Superior temporal gyrus (tissue), 1 donor: ENCODE results near the gene PDCD1LG2.
"Not testable (repeated sequence)": the region's sequence is repeated elsewhere in the genome, so short reads cannot be mapped to it uniquely, and the experiment has no call there.

Source experiments
- DNase-seq: peaks from one replicate; pipeline ENCODE4 v3.0.0-alpha.2; 2016; ENCODE audit errors: extremely low spot score

The PDCD1LG2 gene

DNA sequence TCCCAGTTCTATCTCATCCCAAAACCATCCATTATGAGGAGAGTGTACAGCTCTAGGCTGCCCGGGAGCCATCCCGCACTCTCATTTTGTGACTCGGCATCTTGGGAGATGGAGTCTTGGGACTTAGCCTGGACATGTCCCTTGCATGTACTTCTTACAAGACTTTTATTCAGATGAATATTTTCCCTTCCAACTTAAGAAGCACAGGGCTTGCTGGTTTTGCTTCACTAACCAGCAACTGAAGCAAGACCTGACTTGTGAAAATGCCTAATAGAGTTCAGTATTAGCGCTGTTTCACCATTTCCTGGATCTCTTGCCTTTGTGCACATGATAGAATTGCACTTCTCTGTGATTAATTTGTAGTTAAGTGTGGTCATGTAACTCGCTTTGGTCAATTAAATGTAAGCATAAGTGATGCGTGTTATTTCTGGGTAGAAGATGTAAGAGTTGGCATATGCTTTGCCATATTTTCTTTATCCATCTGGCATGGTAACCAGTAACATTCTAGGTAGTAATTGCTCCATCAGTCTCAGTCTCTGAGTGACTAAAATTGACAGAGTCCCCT is 55.8 kb downstream of the PDCD1LG2 start:
- DNase-seq: no peak

DNA sequence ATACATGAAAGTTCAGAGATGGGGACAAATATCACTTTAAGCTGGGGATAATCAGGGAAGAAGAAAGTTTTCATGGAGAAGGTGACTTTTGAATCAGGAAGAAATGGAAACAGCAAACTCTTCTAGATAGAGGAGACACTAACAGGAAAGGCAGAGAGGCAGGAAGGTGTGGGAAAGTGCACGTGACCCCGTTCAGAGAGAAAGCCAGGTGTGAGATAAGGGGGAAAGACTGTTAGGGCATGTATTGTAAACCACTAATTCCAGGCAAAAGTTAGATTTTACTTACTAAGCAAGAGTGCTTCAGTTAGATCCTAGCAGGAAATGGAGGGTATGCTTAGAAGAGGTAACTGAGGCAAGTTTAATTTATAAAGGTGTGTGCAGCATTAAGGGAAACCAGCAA is 58.5 kb downstream of the PDCD1LG2 start:
- no peak for DNase-seq

DNA sequence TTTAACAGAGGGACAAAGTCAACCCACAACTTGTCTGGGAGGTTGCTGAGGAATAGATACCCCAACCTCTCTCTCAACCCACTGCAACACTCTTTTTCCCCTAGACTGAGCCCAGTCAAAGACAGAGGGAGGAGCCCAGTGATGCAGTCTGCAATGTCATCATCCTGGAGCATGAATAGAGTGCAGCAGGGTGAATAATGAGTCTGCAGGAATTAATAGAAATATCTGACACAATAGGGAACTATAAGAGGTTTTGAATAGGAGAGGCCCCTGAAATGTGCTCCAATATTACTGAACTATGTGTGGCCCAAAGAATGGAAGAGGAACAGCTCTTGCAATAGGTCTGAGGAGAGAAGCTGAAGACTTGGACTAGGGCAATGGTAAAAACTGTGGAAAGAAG is 59.1 kb downstream of the PDCD1LG2 start:
- DNase-seq: no peak

DNA sequence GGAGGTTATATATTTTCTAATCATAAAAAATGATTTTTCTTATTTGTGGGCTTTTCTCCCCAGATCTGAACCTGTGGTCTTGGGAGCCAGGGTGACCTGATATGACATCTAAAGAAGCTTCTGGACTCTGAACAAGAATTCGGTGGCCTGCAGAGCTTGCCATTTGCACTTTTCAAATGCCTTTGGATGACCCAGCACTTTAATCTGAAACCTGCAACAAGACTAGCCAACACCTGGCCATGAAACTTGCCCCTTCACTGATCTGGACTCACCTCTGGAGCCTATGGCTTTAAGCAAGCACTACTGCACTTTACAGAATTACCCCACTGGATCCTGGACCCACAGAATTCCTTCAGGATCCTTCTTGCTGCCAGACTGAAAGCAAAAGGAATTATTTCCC is 59.6 kb downstream of the PDCD1LG2 start:
- no peak for DNase-seq

DNA sequence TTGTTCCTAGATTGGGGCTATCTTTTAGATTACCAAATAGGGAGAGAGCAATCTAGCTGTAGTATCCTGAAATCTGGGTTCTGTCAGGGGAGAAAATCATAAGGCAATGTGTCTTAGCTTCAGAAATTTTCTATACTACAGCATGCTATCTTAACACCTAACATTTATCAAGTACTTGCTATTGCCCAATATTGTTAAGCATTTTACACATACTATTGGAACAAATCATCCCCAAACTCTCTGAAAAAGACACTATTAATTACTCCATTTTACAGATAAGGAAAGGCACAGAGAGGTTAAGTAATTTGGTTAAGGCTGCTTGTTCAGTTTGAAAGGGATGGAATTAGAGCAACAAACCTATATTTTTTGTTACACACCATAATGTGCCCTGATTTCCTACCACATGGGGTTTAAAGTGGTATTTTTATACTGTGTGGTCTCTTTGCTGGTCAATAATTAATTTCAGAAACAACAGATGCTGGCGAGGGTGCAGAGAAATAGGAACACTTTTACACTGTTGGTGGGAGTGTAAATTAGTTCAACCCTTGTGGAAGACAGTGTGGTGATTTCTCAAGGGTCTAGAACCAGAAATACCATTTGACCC is 61.4 kb downstream of the PDCD1LG2 start:
- no peak for DNase-seq

DNA sequence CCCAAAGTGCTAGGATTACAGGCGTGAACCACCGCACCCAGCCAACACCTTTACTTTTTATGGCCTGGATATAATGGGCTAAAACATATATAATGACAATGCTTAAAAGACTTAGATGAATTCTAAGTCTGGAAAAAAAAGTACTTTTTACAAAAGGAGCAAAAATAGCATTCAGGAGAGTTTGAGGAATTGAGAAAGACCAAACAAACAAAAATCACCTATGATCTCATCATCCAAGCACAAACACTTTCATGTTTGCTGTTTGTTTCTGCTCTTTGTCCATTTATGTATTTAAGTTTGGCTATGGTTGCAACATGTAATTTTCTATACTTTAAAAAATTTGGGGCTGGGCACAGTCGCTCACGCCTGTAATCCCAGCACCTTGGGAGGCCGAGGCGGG is 63.8 kb downstream of the PDCD1LG2 start:
- no peak for DNase-seq

DNA sequence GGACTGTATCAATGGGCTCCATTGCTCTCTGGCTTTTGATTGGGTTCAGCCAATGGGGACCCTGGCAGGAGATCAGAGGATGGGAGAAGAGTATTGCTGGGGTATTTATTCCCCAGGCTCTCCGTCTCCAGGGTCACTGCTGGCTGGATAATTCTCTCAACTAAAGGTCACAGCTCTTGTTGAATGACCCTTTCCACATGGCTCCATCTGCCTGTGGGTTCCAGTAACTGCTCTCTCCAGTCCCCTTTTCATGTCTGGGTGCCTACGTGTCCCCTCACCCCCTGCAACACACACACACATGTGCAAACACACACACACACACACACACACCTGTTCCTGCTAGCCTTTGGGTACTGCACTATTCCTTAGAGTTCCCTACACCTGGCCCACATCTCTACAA is 64.7 kb downstream of the PDCD1LG2 start:
- no peak for DNase-seq

DNA sequence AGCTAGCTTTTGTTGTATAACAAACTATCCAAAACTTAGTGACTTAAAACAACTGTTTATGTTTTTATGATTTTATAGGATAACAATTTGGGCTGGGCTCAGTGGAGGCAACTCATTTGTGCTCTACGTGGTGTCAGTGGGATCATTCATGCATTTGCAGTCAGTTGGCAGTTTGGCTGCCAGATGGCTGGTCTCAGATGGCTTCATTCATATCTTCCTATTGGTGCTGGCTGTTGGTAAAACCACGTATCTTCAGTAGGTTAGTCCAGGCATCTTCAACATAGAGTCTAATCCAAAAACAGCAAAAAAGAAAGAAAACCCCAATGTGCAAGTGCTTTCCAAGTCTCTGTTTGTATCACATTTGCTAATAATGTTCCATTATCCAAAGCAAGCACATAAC is 66.9 kb downstream of the PDCD1LG2 start:
- DNase-seq: no peak

DNA sequence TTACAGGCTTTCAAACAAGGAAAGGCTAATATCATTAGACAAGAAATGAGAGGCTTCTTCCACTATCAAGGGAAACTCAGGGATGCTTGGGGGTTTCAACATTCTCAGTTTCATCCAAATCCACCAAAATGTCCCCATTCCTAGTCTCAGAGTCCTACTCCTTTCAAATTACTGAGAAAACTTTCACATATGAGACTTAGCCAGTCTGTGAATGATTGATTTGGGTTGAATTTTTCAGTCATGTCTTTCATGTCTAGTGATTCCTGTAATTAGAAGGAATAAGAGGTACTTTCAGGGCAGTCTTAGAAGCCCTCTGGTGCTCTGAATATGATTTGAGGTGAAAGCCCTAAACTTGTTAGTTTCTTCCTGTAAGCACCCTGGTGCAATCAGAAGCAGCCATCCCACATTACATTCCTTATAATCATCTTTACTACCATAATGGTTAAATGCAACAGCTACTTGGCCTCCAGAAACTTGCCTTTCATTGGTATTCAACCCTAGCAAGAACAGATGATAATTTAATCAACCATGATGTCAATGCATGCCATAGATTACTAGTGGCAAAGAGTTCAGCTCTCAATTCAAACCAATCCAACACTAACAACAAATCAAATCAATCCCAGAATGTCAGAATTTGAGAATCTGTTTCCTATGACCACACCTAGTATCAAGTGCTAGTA is 67.8 kb downstream of the PDCD1LG2 start:
- DNase-seq: no peak

DNA sequence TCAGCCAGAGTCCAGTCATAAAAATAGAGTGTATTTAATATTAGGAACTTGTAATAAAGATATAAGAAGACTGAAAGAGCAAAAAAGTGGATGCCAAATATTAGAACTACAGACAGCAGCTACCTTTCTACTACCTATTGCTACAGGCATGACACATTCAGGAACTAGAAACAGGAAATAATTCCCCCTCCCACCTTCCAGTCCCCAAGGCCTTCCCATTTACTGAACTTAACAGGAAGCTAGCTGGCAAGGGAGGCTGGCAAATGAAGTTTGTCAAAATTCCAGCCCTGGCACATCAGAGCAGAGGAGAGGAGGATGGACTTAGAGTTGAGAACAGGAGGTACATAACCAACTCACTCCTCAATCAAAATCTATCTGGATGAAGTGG is 68.4 kb downstream of the PDCD1LG2 start:
- no peak for DNase-seq

DNA sequence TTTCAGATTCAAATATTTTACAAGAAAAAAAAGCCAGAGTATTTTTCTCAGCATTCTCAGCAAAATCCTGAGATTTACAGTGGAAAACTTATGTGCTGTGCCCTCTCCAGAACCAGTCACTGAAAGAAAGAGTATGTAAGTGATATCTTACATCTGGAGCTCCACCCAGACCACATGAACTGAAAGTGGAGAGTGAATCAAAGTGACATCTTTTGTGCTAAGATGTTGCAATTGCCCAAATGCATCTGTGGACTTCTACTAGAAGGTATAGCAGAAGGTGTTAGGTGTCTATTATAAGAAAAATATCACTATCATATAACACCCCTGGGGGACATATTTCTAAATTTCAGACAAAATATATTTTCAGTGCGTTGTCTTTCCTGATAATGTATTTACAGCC is 69.5 kb downstream of the PDCD1LG2 start:
- DNase-seq: no peak

DNA sequence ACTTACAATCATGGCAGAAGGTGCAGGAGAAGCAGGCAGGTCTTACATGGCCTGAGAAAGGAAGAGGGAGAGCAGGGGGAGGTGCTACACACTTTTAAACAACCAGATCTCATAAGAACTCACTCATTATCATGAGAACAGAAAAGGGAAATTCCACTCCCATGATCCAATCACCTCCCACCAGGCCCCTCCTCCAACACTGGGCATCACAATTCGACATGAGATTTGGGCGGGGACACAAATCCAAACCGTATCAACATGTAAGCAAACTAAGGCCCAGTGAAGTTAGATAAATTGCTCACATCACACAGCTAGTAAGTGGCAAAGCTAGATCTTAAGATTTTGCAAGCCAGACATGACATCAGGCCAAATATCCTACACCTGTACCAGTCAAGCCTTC is 70.3 kb downstream of the PDCD1LG2 start:
- no peak for DNase-seq

DNA sequence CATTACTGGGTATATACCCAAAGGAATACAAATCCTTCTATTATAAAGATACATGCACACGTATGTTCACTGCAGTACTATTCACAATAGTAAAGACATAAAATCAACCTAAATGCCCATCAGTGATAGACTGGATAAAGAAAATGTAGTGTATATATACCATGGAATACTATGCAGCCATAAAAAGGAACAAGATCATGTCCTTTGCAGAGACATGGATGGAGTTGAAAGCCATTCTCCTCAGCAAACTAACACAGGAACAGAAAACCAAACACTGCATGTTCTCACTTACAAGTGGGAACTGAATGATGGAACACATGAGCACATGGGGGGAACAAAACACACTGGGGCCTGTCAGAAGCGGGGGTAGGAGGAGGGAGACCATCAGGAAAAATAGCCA is 71.4 kb downstream of the PDCD1LG2 start:
- not testable (repeated sequence) for DNase-seq

DNA sequence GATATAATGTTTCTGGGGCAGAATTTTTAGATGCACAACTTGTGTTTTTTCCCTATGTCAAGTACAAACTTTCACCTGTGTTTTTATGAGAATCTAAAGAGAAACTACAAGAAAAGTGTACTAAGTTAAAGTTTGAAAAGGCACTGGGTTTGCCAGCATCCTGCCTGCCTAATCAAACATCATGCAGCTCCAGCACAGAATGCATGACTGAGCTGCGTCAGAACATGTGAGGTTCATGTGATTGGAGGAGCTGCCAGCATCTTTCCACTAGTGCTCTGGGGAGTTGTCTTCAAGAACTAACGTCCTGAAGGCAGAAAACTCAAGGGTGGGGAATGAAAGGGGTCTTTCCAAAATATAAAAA is 72.5 kb downstream of the PDCD1LG2 start:
- DNase-seq: no peak

DNA sequence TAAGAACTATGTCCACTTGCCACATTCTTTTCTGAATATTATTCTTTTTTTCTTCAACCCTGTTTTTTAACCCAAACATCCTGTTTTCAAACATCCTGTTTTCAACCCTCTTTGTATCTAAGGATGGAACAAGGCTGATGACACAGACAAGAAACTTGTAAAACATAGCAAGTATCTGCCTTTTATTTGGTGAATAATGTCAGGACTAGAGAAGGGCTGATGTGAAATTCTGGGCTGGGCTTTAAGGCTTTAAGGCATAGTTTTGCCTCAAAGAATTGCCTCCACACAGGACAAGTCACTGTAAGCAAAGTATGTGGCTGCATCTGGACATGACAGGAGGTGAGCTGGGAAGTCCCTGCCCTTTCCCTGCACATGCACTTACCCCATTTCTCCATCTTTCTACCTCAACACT is 76.1 kb downstream of the PDCD1LG2 start:
- no peak for DNase-seq

DNA sequence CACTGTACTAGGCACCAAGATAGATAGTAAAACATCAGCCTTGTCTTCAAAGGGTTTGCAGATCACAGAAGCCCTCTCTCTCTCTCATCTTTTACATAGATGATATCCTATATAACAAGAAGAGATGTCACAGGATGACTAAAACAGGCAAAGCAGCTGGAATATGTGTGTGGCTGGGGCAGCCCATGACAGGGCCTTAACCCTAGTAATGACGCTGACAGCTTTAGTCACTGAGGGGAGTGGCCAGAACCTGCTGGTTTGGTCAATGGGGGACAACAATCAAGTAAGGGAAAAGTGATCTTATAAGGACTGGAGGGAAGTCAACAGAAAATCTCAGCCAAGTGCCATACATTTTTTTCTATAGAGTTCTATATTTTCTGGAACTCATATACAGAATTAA is 76.7 kb downstream of the PDCD1LG2 start:
- DNase-seq: no peak

DNA sequence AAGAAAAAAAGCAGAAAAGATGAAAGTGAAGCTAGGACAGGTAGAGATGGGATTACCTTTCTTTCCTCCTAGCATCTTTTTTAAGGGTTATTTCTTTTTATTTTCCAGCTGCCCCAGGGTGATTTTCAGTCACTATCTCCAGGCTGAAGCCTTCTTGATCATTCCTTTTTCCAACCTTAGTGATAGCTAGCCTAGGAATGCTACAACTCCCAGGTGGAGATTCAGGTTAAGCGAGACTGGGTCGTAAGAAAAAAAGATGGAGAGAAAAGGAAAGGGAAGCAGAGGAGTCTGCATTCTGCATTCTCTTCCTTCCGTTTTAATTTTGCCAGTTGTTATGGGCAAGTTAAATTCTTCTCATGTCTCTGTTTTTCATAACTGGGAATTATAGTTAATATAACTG is 81.9 kb downstream of the PDCD1LG2 start:
- no peak for DNase-seq

DNA sequence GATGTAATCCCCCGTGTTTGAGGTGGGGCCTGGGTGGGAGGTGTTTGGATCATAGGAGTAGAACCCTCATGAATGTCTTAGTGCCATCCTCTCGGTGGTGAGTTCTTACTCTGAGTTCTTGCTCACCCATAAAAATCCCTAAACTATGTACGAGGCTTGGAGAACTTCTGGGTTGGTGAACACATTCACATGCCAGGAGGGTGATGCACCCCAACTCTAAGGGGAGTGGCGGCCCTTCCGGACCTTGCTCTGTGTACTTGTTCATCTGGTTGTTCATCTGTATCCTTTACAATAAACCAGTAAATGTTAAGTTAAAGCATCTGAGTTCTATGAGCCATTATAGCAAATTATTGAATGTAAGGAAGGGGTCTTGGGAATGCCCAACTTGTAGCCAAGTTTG is 82.6 kb downstream of the PDCD1LG2 start:
- DNase-seq: no peak

DNA sequence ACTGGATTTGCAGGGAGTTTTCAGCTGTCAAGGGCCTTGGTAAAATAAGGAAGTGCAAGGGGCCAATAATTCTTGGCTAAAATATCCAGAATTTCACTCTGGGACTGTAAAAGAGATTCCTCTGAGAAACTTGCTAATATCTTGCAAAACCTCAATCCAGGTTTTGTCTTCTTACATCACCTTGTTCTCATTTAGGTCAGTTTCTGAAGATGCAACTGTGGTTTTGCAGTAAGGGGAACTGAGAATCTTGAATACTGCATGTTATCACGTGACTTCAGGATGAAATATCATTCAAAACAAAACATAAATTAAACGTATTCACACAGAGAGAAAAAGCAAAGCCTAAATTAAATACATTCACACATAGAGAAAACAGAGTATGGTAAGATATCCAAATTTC is 83.6 kb downstream of the PDCD1LG2 start:
- no peak for DNase-seq

DNA sequence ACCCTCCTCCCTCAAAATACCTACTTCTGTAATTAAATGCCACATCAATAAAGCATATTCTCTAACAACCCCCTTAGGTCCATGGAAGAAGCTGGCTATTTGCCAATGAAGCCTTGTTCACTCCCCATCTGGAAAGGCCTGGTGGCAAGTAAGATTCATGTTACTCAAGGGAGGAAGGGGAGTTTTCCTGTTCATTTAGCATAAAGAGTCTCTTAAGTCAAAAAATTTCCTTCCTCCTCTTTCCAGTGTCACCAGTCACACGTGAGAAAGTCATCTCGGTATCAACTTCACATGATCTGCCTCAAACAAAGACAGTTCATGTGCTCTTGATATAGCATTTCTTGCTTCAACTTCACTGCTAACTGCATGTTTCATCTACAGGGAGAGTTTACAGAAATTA is 85.8 kb downstream of the PDCD1LG2 start:
- no peak for DNase-seq

DNA sequence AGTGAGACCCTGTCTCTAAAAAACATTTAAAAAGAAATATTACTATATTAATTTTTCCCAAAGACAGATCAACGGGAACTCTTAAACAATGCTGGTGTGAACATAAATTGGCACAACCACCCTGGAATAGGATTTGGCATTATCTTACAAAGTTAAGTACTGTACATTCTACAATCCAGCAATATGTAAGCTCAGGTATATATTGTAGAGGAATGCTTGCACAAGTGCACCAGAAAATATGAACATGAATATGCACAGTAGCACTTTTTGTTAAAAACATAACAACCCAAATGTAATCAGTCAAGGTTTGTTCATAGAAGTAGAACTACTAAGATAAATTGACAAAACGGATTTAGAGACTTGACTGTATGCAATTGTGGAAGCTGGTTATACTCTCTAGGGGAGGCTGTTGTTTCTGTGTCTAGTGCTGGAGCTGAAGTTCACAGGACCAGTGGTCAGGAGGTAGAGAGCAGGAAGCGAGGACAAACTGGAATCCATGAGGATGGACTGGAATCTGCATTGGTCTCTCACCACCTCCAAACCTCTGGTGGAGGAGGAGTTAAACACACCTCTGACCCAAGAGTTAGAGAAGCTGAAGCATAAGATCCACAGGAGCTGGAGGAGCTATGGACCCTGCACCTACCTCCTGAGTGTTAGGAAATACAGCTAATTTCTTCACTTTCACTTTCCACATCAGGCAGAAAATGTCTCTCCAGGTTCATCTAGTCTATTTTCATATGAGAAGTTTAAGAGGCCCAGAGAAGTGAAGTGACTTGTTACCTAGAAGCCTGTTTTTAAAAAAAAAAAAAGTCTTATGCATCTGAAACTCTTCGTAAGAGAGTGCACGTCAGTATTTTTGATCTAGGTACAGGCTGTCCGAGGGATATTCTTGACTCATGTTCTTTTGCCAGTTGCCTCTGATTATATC is 98.2 kb downstream of the PDCD1LG2 start:
- peak; percentile 48 for DNase-seq

DNA sequence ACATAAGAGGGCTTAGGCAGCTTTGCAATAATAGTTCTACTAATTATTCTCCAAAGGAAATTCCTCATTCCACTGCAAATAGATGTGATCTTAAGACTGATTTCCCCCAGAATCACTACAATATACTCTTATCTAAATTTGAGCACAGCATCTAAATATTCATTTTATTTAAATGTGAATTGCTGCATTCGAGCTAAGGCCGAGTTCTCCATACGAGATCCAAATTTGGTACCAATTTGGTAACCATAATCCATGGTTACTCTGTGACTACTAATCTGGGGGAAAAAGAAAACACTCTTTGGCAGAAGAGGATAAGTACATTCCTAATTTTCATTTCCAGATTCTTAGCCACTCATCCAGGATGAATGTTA is 98.9 kb downstream of the PDCD1LG2 start:
- DNase-seq: no peak

DNA sequence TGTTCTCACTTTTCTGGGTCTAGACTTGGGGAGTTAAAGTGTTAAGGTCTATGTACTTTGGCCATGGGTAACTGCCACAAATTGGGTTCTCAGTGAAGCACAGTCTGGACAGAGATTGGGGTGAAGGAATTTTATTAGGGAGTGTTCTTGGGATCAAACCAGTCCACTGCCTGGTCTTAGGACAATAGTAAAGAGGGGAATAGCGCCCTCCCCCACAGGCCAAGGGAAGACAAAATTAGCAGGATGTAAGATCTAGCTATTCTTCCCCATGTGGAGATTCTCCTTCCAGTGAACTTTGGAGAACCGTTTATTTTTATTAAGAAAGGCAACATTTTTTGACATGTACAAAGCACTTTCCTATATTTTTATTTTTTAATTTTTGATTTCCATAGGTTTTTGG is 100.2 kb downstream of the PDCD1LG2 start:
- DNase-seq: no peak
